Measurements from ENCODE around the gene CWC22.

GRCh38 chr2:179946810-179947615 lies 60.1 kb downstream of the CWC22 start:
- TF ChIP-seq, protein P1, sequence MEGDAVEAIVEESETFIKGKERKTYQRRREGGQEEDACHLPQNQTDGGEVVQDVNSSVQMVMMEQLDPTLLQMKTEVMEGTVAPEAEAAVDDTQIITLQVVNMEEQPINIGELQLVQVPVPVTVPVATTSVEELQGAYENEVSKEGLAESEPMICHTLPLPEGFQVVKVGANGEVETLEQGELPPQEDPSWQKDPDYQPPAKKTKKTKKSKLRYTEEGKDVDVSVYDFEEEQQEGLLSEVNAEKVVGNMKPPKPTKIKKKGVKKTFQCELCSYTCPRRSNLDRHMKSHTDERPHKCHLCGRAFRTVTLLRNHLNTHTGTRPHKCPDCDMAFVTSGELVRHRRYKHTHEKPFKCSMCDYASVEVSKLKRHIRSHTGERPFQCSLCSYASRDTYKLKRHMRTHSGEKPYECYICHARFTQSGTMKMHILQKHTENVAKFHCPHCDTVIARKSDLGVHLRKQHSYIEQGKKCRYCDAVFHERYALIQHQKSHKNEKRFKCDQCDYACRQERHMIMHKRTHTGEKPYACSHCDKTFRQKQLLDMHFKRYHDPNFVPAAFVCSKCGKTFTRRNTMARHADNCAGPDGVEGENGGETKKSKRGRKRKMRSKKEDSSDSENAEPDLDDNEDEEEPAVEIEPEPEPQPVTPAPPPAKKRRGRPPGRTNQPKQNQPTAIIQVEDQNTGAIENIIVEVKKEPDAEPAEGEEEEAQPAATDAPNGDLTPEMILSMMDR (IDR thresholded peaks at IDR 0.05; ENCODE audit: insufficient read depth, low read length, poor library complexity, severe bottlenecking) = no peak
- TF ChIP-seq EZH2phosphoT487 (conservative IDR thresholded peaks at IDR 0.05; ENCODE audit: low read length) = no peak
